Non-pigmented ciliary epithelial cell (primary cell): ENCODE data around the gene NXPH2.
"Not testable (repeated sequence)": the region's sequence is repeated elsewhere in the genome, so short reads cannot be mapped to it uniquely, and the experiment has no call there.

Source experiments
- DNase-seq: peaks from one replicate; pipeline ENCODE4 v3.0.0-alpha.2; 2010; ENCODE audit warnings: low read depth

The NXPH2 gene

DNA sequence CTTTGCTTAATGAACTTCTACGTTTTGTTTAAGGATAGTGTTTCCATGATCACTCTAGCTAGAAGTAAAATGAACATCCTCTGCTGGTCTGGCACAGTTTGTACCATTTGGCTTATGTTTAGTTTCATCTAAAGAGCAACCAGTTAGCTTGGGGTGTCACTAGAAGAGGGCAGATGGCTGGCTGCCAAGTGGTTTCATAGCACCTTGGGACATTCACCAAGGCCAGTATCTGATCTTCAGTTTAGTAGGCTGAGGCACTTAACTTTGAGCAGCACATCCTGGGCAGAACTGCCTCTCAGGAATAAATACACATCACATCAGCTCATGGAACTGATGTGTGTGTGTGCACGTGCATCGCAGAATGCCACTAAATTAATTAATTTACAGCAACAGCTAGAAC, 68.4 kb downstream of the NXPH2 start:
- DNase-seq = no peak

DNA sequence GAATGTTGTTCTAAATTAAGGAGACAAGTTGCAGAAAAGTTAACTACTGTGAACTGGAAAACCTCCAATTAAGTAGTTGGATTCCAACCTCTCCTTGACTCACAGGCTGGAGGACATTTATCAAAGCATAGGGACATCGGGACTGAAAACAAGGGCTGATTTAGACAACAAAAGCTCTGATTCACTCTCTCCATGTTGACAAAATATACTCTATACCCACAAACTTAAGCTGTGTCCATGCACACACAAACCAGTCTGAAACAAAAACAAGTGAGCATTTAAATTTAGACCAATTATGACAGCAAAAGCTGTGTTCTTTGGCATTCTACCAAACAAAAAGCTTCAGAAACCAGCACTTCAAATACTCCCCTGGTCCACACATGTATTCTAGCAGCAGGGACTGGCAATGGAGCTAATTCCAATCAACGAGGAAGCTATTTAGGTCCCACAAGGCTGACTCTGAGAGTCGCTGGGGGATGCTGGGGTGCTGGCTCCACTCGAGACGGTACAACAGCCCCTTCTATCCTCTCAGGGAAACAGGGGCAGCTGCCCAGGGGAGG, 71.4 kb downstream of the NXPH2 start:
- peak; percentile 17 for DNase-seq

GRCh38 chr2:138707392-138708074, 72.7 kb downstream of the NXPH2 start:
- DNase-seq = peak; percentile 59

DNA sequence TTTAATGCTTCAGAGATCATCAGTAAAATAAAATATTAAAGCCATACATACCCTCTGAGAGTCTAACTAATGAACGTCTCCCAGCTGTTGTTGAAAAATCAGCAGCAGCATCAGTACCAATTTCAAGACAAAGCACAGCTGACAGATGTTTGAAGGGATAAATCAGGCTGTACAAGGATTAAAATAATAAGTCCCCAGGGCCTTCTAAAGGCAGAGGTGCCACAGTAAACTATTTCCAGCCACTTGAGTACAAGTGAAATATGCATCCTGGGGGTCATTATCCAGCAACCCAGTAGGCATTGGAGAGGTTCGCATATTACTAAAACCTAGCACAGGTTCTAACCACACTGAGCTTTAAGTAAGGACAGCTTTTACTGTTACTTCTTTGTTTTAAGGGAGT, 76.9 kb downstream of the NXPH2 start:
- no peak for DNase-seq

DNA sequence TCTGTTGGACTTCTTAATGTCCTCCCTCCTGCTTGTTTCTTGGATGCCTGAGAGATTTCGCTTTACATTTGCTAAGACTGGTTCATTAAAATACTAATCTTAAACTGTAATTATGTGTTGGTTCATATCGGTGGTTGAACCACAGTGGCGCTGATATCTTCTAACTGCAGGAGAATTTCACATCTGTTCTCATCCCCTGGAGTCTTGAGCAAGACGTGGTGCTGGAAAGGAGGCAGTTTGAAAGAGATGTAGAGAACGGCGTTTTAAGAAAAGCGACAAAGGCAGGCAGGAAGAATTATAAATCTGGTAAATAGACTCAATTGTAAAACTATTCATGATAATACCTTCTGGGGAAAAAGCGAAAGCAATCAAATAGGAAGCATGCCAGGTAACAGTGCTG, 79.5 kb downstream of the NXPH2 start:
- no peak for DNase-seq

DNA sequence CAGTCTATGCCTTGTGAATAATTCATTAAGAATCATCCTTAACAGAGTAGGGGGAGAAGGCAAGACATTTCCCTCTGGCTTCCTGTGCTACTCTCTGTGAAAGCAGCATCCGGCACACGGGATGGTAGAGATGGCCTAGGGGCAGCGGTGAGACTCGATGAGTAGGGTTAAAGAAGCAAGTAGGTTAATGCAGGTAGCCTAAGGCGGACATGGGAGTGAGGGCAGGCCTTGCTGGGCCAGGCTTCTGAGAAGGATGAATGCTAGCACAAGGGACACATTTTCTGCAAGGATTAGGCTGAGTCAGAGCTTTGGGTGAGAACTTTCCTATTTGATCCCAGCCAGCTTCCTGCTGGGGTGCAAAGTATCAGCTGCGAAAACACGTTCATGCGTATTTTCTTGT, 80.8 kb downstream of the NXPH2 start:
- DNase-seq = no peak

- DNase-seq = no peak
Measured at GRCh38 chr2:138698428-138698827, 81.8 kb downstream of the NXPH2 start.

DNA sequence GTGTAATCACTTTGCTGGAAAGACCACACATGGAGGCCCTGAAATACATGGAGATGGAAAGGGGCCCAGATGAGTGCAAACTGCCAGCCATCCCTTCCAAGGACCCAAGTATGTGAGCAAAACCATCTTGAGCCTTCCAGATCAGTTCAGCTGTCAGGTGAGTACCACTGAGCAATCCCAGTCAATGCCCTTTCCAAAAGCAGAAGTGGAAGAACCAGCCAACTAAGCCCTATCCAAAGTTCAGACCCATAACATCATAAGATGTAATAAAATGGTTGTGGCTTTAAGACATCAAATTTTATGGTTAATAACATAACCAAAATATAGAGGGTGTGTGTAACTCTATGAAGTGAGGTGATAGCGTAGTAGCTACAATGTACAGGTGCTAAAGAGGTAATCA, 88.5 kb downstream of the NXPH2 start:
- no peak for DNase-seq

DNA sequence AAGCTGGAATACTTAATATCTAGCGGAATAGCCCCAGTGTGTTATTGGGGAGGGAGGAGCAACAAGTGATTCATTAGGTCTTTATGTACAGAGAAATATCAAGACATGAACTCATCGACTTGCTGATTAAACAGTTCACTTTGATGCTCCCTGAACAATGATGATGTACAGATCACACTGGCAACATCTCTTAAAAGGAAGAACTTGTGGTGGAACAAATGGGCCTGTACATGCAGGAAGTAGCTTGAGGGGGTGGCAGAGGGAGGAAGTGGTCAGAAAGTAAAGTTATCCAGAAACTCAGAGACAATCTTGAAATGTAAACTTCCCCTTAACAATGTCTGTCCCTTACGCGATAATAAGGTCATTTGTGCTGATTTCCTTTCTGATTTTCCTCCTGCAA, 90.5 kb downstream of the NXPH2 start:
- DNase-seq = no peak

- no peak for DNase-seq
Measured at GRCh38 chr2:138682163-138682562, 98.0 kb downstream of the NXPH2 start.

- DNase-seq = no peak
Measured at GRCh38 chr2:138677221-138677620, 103.0 kb downstream of the NXPH2 start.

DNA sequence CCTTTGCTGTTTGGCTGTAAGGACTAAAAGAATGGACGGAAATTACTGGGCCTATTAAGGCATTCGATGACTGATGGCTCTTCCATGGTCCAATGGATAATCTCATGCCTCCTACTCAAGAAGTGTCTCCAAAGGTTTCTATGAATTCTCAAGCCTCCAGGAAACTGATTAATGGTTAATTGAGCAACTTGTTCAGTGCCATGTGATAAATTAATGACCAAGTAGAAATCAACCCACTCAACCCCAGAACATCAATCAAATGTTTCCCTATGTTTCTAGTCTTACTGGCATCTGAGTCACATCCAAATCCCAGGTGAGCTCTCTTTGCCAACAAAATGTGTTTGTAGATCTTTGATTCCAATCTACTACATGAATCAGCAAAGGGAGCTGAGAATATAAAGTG, 103.6 kb downstream of the NXPH2 start:
- DNase-seq = no peak

DNA sequence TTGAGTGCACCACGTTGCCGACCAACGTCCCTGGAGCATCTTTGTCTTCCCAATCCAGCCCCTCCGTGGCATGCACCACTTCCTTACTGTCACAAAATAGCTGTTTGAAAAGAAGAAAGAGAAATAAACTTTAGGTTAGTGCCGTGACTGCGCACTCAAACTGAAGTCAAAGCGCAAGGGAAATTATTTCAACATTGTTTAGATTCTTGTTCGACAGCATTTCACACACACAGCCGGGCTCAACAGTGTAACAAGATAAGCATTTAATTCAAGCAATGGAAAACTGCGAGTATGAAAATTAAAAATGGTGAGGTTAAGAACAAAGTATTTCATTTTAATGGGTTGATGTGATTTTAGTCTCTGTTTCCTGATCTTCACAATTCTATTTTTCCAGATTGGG, 108.6 kb downstream of the NXPH2 start:
- no peak for DNase-seq

GRCh38 chr2:138670734-138671133, 109.5 kb downstream of the NXPH2 start:
- DNase-seq = no peak

DNA sequence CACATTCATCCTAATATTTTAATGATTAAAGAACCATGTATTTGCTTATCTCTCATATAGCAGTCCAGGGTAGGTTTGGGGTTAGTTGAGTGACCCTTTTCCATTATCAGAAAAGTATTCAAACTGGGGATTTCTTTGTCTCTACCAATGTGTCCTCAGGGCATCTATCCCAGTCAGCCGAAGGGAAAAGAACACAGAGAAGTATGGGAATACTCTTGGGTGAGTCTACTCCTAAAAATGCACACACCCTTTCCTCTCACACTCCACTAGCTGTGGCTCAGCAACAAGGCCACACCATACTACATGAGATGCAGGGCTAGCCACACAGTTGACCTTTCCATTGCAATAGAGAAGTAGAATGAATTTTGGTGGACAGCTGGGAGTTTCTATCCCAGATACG, 114.3 kb downstream of the NXPH2 start:
- no peak for DNase-seq

- no peak for DNase-seq
Measured at GRCh38 chr2:138658187-138658894, 121.8 kb downstream of the NXPH2 start.

DNA sequence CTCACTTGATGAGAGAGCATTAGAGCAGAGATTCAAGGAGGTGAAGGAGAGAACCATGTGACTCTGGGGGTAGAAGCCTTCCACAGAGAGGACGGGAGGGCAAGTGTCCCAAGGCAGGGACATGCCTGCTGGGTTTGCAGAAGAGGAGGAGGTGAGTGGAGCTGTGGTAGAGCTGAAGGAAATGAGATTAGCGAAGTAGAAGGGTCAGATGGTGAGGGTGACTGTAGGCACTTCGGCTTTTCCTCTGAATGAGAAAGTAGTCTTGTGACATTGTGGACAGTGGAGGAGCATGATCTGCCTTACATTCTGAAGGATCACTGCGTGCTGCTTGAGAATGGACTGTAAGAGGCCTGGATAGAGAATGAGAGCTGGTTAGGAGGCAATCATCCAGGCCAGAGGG, 126.0 kb downstream of the NXPH2 start:
- DNase-seq = no peak

DNA sequence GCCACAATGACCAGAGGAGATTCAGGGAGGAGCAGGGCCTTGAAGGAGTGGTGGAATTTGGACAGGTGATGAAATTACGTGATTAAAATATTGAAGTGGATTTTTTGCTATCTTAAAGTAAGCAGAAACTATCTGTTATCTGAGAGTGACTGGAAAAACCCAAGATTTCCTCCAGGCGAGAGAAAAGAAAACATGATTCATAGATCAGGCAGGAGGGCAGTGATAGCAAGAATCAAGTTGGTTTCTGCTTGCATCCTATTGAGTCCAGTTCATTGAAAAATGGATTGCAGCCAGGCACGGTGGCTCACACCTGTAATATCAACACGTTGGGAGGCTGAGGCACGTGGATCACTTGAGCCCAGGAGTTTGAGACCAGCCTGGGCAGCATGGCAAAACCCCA, 127.8 kb downstream of the NXPH2 start:
- peak; percentile 40 for DNase-seq

- no peak for DNase-seq
Measured at GRCh38 chr2:138649571-138649970, 130.6 kb downstream of the NXPH2 start.

- DNase-seq = no peak
Measured at GRCh38 chr2:138648606-138649005, 131.6 kb downstream of the NXPH2 start.

- DNase-seq = not testable (repeated sequence)
Measured at GRCh38 chr2:138644776-138645175, 135.4 kb downstream of the NXPH2 start.

GRCh38 chr2:138640921-138641676, 139.1 kb downstream of the NXPH2 start:
- peak; percentile 19 for DNase-seq

- no peak for DNase-seq
Measured at GRCh38 chr2:138637686-138638085, 142.5 kb downstream of the NXPH2 start.
